NCI-H524 (cell line): ENCODE results near the gene BRD9.
"Not testable (repeated sequence)": the region's sequence is repeated elsewhere in the genome, so short reads cannot be mapped to it uniquely, and the experiment has no call there.

Source experiments
- DNase-seq, 2 experiments: peaks; one replicate each; lab custom pipeline; 2025; lab: John Stamatoyannopoulos, UW

The BRD9 gene

DNA sequence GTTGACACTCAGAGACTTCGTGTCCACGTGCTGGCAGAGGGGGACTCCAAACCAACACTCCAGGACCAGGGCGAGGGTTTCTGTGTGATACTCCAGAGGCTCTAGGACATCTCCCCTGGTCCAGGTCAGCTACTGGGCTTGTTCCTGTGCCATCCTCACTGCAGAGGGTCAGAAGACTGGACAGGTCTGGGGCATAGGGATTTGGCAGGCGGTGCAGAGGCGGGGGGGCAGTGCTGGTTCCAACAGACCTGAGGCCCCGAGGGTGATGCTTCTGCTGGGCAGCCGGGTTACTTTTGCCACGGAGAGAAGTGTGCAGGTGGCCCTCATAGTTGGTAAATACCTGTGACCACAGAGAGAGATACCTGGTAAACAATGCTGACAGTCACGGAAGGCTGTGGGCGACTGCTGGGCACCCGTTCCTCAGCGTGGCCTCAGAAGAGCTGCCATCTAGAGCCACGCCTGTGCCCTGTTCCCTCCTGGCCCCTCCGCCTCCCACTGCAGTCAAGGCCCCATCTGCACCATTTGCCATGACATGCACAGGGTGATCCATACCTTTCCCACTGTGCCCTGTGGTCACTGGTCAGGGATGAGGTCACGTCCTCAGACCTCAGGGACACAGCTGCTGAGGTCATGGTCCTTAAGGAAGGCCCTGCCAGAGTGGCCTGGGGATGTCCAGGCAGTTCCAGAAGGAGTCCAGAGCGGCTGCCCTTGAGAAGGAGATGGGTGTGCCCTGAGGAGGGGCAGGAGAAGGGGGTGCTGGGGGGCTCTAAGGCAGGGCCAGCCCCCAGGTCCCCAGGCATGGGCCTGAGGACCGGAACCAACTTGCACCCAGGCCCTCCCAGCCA lies 30.1 kb upstream of the BRD9 start:
- DNase-seq = no peak

DNA sequence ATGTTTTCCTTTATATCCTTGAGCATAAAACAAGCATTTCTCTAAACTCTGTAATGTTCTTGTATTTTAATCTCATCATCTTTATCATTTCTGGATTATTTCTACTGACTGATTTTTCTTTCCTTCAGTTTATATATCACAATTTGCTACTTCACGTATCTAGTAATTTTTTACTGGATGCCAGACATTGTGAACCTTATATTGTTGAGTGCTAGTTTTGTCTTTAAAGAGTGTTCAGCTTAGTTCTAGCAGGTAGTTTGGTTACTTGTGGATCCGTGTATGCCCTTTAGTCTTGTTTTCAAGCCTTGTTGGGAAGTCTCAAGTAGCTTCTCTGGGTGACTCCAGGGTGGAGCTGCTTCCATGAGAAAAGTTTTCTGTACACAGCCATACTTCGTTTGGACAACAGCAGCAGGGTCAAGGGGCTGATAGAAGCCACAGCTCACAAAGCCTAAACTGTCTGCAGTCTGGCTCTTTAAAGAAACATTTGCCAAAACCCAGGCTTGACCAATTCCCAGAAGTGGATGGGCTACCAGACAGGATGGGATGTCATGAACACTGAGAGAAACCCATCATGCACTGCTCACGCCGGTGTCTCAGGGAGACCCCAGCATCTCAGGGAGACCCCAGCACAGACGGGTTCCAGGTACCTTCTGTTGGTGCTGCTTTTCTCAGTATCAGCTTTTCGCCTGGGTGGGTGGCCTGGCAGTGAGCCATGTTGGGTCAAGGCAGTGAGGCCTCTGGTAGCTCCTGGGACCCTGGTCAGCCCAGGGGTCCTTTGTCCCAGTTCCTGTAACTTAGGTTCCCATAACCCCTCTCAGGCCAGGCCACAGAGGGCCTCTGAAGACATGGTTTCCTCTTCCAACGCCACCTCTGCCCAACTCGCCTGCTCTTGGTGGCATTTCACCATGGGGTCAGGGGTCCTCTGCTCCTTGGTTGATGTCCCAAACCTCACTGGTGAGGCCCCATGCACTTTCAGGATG lies 29.1 kb upstream of the BRD9 start:
- no peak for DNase-seq

DNA sequence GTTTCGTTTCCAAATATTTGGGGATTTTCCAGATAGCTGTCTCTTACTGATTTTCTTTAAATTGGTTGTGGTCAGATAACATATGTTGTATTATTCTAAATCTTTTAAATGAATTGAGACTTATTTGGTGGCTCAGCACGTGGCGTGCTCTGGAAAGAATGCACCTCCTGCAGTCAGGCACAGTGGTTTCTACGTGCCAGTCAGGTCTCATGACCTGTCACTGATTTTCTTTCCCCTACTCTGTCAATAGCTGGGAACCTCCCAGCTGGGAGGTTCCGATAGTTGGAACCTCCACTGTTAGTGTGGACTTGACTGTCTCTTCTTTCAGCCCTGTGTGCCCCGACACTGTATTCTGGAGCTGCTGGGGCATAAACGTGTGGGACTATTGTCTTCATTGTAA lies 27.7 kb upstream of the BRD9 start:
- no peak for DNase-seq

DNA sequence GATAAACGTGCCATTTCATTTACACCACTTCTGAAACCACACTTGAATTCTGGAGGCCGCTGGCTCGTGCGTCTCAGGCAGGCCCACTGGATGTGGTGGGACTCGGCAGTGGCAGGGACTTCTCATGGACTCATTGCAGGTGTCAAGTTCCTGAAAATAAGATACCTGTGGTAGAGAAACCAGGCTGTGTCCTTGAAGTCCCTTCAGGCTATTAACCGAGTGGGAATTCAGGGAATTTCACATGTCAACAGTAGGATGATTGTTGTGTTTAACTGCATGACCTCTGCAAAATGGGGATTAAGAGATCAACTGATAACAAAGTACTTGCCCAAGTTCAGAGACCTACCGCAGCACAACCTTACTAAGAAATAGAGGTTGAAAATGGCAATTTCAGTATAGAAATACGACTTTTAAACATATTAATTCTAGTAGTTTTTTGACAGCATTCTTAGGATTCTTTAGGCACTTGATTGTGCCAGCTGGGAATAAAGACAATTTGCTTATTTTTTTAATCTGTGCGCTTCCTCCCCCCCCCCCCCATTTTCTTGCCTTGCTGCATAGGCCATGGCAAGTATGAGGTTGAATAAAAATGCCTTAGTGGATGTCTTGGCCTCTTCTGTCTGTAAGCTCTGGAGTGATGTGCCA lies 26.9 kb upstream of the BRD9 start:
- no peak for DNase-seq

DNA sequence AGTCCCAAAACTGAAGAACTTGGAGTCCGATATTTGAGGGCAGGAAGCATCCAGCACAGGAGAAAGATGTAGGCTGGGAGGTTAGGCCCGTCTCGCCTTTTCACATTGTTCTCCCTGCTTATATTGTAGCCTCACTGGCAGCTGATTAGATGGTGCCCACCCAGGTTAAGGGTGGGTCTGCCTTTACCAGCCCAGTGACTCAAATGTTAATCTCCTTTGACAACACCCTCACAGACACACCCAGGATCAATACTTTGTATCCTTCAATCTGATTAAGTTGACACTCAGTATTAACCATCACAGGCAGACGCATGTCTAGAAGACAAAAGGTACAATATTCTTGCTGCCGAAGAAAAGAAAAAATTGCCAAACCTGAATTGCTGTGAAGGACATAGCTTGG lies 26.1 kb upstream of the BRD9 start:
- DNase-seq = not testable (repeated sequence)

DNA sequence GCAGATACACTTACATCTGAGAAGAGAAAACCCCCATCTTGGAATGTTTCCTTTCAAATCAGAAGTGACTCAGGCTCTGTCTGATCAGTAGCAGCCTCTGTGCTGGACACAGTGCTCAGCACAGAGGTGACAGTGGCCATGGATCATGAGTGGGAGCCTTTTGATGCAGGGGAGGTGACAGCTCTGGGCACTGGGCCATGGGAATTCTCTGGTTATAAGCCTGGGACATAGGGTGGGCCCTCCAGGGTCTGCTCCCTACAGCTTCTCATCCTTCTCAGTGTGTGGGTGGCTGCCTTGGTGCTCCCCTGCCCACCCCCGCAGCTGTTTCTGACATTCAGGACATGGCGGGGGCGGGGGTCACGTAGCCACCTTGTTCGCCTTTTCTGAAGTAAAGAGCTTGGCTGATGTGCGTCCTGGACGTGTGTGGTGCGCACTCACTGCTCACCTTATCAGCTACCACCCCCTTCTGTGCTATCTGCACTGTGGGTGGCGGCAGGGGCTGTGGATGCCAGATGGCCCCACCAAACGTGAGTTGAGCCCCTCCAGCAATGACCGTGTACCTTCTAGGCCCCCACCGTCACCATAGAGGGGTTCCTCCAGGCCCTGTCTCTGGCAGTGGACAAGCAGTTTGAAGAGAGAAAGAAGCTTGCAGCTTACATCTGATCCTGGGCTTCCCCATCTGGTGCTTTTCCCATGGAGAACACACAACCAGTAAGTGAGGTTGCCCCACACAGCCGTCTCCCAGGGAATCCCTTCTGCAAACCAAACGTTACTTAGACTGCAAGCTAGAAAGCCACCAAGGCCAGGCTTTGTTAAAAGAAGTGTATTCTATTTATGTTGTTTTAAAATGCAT lies 24.1 kb upstream of the BRD9 start:
- DNase-seq = no peak

DNA sequence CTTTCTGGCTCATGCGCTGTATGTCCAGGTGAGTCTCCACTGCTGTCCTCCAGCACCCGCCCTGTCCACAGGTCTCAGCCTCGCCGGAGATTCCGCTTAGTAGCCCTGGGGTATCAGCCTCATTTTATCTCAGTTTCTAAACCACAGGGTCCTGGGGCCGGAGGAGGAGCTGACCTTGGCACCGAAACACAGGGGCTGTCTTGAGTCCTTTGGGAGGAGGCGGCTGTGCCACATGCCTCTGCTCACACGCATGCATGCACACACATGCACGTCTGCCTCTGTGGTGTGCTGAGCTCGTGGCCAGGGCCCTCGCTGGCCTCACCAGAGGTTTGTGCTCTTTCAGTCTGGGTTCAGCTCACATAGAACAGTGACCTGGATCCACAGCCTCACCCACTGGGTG lies 23.3 kb upstream of the BRD9 start:
- no peak for DNase-seq

DNA sequence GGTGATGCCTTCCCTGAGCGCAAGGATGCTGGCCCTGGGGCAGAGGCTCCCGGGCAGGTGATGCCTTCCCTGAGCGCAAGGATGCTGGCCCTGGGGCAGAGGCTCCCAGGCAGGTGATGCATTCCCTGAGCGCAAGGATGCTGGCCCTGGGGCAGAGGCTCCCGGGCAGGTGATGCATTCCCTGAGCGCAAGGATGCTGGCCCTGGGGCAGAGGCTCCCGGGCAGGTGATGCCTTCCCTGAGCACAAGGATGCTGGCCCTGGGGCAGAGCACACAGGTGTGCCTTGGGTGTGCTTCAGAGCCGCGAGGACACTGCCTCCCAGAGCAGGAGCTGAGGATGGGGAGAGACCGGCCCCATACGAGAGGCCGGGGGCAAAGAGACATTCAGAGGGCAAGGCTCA lies 22.7 kb upstream of the BRD9 start:
- DNase-seq = not testable (repeated sequence)

DNA sequence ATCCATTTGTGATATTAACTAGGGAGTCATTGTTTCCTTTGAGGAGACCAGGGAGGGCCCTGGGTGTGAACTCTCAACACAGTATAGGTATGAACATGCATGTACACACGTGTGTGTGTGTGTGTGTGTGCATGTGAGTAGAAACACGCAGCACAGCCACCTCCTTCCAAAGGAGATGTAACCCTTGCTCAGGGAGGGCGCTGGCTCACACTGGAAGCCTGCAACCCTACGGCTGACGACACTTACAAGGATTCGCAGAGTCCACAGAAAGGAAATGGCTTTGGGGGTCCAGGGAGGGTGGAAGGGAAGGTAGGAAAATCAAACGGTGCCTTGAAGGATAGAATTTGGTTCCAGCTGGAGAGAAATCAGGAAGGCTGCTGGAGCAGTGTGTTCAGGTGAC lies 22.0 kb upstream of the BRD9 start:
- no peak for DNase-seq

DNA sequence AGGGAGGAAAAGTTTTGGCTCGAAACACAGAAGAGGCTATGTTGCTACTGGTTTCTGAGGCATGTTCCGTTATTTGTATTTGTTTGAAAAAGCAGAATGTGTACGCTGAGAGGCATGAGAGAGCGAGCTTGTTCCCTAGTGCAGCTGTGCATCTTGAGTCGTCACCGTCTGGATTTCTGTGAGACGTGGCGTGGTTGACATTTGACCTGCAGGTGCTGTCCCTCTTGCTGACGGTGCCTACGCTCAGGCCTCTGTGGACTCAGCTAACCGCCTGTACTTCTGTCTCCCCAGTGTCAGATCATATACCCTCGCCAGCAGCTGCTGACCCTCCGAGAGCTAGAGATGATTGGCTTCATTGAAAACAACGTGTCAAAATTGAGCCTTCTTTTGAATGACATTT lies 21.6 kb upstream of the BRD9 start:
- no peak for DNase-seq

DNA sequence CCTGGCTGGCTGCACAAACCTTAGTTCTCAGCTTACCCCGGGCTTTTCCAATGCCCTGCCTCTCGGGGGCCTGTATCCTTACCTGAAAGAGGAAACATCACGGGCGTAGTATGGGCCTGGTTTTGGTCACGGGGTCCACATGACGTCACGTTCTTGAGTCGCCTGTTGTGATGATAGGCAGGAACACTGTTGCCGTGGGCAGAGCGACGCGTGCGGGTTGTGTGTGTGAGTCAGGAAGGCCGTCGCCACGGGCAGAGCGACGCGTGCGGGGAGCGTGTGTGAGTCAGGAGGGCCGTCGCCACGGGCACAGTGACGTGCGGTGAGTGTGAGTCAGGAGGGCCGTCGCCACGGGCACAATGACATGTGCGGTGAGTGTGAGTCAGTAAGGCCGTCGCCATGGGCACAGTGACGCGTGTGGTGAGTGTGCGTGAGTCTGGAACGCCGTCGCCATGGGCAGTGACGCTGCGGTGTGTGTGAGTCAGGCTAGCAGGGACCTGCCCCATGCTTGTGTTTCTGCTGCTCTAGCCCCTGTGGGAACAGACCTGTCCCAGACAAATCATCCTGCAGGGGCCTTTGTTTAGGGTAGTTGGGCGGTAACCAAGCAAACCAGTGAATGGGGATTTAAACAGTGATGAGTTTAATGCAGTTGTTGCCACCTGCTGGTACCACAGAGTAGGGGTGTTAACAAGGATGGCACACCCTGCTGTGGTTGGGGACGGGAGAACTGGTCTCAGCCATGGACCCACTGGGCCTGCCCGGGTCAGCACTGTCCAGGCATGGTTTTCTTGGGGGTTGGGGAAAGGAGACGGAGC lies 19.9 kb upstream of the BRD9 start:
- peak; percentile 17 to 35 for DNase-seq

DNA sequence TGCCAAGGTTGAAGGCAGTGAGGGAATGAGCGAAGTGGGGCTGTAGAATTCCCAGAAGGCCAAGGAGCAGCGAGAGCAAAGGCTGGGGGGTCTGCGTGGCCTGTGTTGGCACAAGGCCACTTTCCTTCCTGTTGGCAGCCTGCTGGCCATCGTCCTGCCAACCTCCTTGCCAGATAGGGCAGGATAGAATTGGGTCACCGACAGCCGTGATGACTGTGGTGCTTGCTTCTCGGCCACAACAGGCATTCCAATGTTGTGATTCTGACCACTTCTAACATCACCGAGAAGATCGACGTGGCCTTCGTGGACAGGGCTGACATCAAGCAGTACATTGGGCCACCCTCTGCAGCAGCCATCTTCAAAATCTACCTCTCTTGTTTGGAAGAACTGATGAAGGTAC lies 19.0 kb upstream of the BRD9 start:
- DNase-seq = no peak

DNA sequence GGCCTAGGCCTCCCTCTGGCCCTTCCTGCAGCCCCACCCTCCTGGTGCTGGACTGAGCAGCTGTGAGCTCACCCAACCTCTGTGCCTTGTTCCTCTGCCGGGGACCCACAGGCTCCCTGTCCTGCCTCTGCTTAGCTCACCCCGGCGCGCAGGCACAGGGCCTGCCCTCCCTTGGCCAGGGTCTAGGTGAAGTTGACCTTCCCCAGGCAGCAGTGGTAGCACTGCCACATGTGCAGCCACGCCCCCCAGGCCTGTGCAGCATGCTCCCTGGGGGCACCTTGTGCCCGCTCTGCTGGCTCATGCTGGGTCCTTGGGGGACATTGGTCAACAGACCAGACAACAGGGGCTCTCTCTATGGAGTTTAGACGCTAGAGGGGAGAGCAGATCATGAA lies 18.2 kb upstream of the BRD9 start:
- DNase-seq = no peak

DNA sequence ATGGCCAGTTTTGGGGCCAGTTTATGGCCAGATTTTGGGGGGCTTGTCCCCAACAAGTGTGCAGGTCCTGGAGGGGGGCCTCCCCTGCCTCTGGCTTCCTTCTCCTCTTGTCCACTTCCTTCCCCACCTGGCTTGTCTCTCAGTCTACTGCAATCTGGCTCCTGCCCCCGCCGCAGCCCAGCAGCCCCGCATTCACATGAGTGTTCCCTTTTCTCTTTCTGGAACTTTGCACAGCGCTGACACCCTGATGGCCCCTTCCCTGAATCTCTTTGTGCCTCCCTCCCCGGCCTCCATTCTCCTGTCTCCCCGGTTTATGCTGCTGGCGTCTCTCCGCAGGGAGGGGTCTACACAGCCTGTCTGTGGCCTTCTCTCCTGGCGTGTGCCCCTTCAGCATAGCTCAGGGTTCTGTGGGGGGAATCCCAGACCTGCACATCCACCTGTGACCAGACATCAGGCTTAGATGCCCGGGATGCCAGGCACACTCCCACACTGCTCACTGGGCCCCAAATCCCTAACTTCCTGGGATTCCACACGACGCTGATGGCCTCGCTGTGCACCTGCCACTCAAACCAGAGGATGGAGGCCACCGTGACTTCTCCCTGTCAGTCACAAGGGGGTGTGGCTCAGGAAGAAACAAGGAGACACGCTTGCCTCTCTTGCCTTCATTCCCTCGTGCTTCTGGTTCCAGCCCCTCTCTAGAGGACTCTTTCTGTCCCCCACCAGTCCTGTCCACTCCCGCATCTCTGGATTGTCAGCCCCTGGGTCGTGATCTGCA lies 17.6 kb upstream of the BRD9 start:
- no peak for DNase-seq

DNA sequence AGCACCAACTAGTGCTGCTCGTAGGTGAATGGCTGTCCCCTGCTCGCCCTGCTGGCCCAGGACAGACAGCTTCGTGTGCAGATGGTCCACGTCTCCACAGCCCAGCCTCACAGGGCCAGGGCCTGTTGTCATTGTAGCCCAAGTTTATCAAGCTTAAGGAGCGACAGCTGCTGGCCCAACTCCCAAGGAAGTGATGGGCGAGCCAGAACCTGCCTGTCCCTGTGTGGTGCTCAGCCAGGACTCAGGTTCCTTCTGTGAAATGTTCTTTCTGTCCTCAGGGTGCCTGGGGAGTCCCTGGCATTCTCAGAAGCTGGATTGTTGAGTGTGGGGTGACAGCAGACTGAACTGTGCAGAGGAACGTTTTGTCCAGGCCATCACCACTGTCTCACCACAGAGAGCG lies 16.5 kb upstream of the BRD9 start:
- DNase-seq = peak; percentile 33 to 70

DNA sequence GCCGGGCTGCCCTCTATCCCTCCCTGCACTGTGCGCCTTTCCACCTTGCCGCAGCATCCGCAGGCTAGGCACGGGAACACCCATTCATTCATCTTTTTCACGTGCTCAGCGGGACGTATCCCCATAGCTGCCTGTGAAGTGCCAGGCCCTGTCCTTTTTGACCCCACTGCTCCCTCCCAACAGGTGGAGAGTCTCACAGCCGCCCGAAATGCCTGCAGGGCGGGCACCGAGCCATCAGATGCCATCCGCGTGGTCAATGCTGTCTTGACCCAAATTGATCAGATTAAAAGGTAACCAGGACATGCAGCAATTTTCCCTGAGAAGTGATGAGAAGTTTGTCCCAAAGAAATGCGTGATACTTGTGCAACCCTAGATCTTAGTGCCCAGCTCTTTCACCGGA lies 15.6 kb upstream of the BRD9 start:
- no peak for DNase-seq

DNA sequence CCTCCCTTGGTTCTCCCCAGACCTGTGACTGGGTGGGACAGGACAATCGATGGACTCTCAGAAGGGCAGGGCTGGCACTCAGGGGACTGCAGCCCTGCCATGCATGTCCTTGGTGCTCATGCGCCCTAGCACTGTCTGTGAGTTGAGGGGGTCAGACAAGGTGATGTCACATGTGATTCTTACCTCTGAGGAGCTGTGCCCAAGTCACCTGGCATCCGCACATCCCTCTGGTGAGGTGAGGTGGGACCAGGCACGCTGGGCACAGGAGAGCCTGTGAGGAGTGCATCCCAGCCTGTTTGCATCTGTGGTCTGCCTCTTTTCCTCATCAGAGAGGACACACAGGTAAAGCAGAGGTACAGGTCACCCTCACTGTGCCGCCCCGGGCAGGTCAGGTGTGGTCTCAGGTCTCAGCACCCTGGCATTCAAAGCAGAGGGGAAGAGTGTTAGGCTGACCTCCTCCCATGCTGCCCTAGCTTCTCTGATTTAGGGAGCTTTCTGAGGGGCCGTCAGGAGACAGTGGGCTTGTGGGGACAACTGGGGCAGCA lies 14.8 kb upstream of the BRD9 start:
- DNase-seq = no peak

DNA sequence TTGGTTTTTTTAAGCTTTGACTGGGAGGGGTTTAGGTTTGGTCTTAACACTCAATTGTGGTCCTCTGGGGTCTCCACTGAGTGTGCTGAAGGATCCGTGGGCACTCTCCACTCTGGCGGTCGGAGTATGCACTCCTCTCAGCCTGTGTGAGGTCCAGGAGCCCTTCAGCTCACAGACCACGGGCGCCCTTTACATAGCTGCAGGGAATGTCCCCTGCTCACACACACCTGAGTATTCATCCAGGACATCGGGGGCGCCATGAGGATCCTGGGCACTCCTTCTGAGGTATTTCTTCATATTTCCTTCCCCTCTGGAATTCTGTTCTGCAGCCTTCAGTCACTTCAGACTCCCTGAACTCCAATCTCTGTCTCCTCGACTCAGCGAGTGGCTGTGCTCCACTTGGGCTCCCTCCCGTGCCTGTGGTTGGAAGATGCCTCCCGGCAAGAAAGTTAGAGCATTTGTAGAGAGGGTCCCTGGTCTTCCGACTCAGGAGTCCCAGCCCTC lies 12.6 kb upstream of the BRD9 start:
- DNase-seq = no peak

DNA sequence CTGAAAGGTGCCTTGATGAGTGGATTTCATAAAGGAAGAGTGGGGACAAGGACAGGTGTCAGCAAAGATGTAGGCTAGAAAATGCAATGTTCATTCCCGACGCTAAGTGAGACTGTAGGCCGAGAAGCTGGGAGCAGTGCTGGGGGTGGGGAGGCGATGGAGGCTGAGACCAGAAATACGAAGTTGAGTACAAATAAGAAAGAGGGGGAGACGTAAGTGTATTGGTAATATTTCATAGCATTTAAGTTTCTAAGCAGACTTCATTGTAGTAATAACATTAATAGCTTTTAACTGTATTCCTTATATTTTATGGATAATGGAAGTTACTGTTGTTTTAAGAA lies 11.1 kb upstream of the BRD9 start:
- no peak for DNase-seq
